Lower lobe of right lung (tissue), 2 donors: Measurements from ENCODE around the gene TTPAL. TPM values are rescaled to one million over a fixed set of nuclear protein-coding genes. Genes with fewer than 3 reads are reported as not detected.

ENCODE experiments used
- ATAC-seq, 2 donors: fragments of 200-7000 bp; cut with Tn5 transposase; one replicate each; pipeline ENCODE4 v1.9.1; 2020 to 2022; ENCODE audit warnings: mild to moderate bottlenecking in 2 of 2, moderate library complexity in 2 of 2
- DNase-seq: peaks from one replicate; pipeline ENCODE4 v3.0.0-alpha.2; 2020
- H3K27ac ChIP-seq: fragments of 200-600 bp; one replicate; pipeline ENCODE4 v1.8.0; 2022
- H3K27me3 ChIP-seq: fragments of 200-600 bp; one replicate; pipeline ENCODE4 v1.8.0; 2022; ENCODE audit warnings: low read depth
- H3K36me3 ChIP-seq: fragments of 200-600 bp; one replicate; pipeline ENCODE4 v1.8.0; 2022; ENCODE audit warnings: mild to moderate bottlenecking
- H3K4me1 ChIP-seq: fragments of 200-600 bp; one replicate; pipeline ENCODE4 v1.8.0; 2022
- H3K4me3 ChIP-seq: fragments of 200-600 bp; one replicate; pipeline ENCODE4 v1.8.0; 2022; ENCODE audit warnings: mild to moderate bottlenecking
- H3K9me3 ChIP-seq: fragments of 200-600 bp; one replicate; pipeline ENCODE4 v1.8.0; 2022
- CTCF ChIP-seq: fragments of 200-600 bp; IDR thresholded peaks from one replicate; pipeline ENCODE4 v1.8.0; 2022; ENCODE audit warnings: antibody characterized with exemption, mild to moderate bottlenecking
- intact Hi-C: fragments of 100-400 bp; cut with DNase I; formaldehyde crosslinking; loops from one replicate; pipeline ENCODE4 v1.11.0; 2022
- total RNA-seq: library from RNA; stranded (reverse); fragmentation: NEBNext Ultra II Directional; extraction: Animal tissue kit (Norgen Biotek cat#: 25700); gene quantifications from one replicate; pipeline ENCODE4 v1.2.1, GENCODE V29; 2021
- donor health status: DM: no; HTN: yes; CAD: no; lungs with severe emphysema.

TTPAL gene
- total RNA-seq, 1 donor from 2014 or later: 9.6 TPM

GRCh38 chr20:44447827-44448419, 27.8 kb upstream of the TTPAL start:
- DNase-seq: no peak
- no peak for TF ChIP-seq CTCF
- intact Hi-C loops: no loop called here
- Histone ChIP-seq H3K4me3 (no peak overlapping the region), H3K27ac (no peak overlapping the region), H3K9me3 (no peaks in the 10 kb centered on the region), H3K36me3 (no peaks in the 10 kb centered on the region), H3K4me1 (peaks cover 15% of the 10 kb centered on the region), H3K27me3 (no peaks in the 10 kb centered on the region)
- ATAC-seq: no peak

GRCh38 chr20:44448753-44449546, 26.7 kb upstream of the TTPAL start:
- no peak for TF ChIP-seq CTCF
- Histone ChIP-seq H3K4me3 (no peak overlapping the region), H3K36me3 (no peaks in the 10 kb centered on the region), H3K27me3 (no peaks in the 10 kb centered on the region), H3K4me1 (peaks cover 15% of the 10 kb centered on the region), H3K27ac (no peak overlapping the region), H3K9me3 (no peaks in the 10 kb centered on the region)
- ATAC-seq (no peak), DNase-seq (no peak)
- intact Hi-C loops: no loop called here

- Histone ChIP-seq H3K4me1 (peaks cover 16% of the 10 kb centered on the region), H3K4me3 (no peak overlapping the region), H3K27me3 (no peaks in the 10 kb centered on the region), H3K9me3 (no peaks in the 10 kb centered on the region), H3K27ac (no peak overlapping the region), H3K36me3 (no peaks in the 10 kb centered on the region)
- intact Hi-C loops: no loop called here
- no peak for DNase-seq
- ATAC-seq: no peak
- no peak for TF ChIP-seq CTCF
Observed at GRCh38 chr20:44449864-44450263, 25.8 kb upstream of the TTPAL start.

- no peaks in the 10 kb centered on the region for H3K36me3 ChIP-seq
- no peaks in the 10 kb centered on the region for H3K27me3 ChIP-seq
- peak overlapping the region; percentile 33 for H3K27ac ChIP-seq
- H3K4me1 ChIP-seq: peaks cover 21% of the 10 kb centered on the region
- no peak for DNase-seq
- ATAC-seq: peak; percentile 18 to 33
- no peak for TF ChIP-seq CTCF
- no peaks in the 10 kb centered on the region for H3K9me3 ChIP-seq
- intact Hi-C loops: no loop called here
- H3K4me3 ChIP-seq: no peak overlapping the region
Observed at GRCh38 chr20:44450281-44450889, 25.3 kb upstream of the TTPAL start.

- peaks cover 22% of the 10 kb centered on the region for H3K4me1 ChIP-seq
- no peaks in the 10 kb centered on the region for H3K9me3 ChIP-seq
- DNase-seq (no peak), ATAC-seq (no peak)
- no peaks in the 10 kb centered on the region for H3K27me3 ChIP-seq
- H3K36me3 ChIP-seq: no peaks in the 10 kb centered on the region
- intact Hi-C loops: no loop called here
- TF ChIP-seq CTCF: no peak
- no peak overlapping the region for H3K4me3 ChIP-seq
- H3K27ac ChIP-seq: peak overlapping the region; percentile 33
Observed at GRCh38 chr20:44450903-44451450, 24.7 kb upstream of the TTPAL start.
